HCT116 (cell line): ENCODE data around the gene CSTF2T. TPM values are rescaled to one million over a fixed set of nuclear protein-coding genes. Genes with fewer than 3 reads are reported as not detected.

Experiments used
- ATAC-seq: fragments of 200-7000 bp; cut with Tn5 transposase; 2 replicates; pipeline ENCODE4 v1.9.1; 2020; ENCODE audit warnings: mild to moderate bottlenecking, moderate library complexity
- BruUV-seq: library from RNA; stranded (reverse); fragments of 400-500 nt; replicated peaks from 2 replicates; lab custom pipeline; 2021; lab: Mats Ljungman, UMichigan
- CTCF ChIA-PET: fragments of 300-600 bp; sonication (Branson Sonifier 250); formaldehyde crosslinking; loops from one replicate; lab custom pipeline; 2021; ENCODE audit warnings: antibody characterized with exemption; lab: Charles Lee
- POLR2A ChIA-PET: fragments of 300-600, 350-600 bp; sonication (Branson Sonifier 250); formaldehyde crosslinking; loops from one replicate; lab custom pipeline; 2021; ENCODE audit warnings: antibody characterized with exemption; lab: Charles Lee
- RAD21 ChIA-PET, 2 experiments: fragments of 300-600 bp; sonication (Branson Sonifier 250); formaldehyde crosslinking; loops; one replicate each; lab custom pipeline; 2023; ENCODE audit warnings: low total read pairs in 2 of 2; ENCODE audit not compliant: uncharacterized antibody in 2 of 2, unreplicated experiment in 2 of 2, low non-redundant PET in 1 of 2; lab: Charles Lee
- DNase-seq: peaks from one replicate; pipeline ENCODE4 v3.0.0-alpha.2; 2010; ENCODE audit warnings: low read depth, low spot score
- H2AFZ ChIP-seq: fragments of 200-600 bp; shearing (Covaris generic), sonication (generic); 2 replicates; pipeline ENCODE4 v1.6.1; 2017; ENCODE audit warnings: low read depth, mixed run types, mixed read lengths, antibody characterized with exemption, low read length; ENCODE audit not compliant: poor library complexity, severe bottlenecking
- H3K27ac ChIP-seq: 2 replicates; pipeline ENCODE4 v1.5.1; 2012; ENCODE audit warnings: low read depth, low read length
- H3K27me3 ChIP-seq: fragments of 200-600 bp; sonication (generic); 2 replicates; pipeline ENCODE4 v1.6.1; 2016; ENCODE audit warnings: mixed run types, low read length, mixed read lengths; ENCODE audit not compliant: insufficient read depth
- H3K36me3 ChIP-seq, 2 experiments: fragments of 200-500 bp in 1 of 2; fragments of 200-600 bp in 1 of 2; sonication (Bioruptor generic) in 1 of 2; sonication (generic) in 1 of 2; 2 replicates each; pipeline versions ENCODE4 v1.5.1 to v1.6.1; 2014 to 2016; ENCODE audit warnings: low read length in 2 of 2, inconsistent platforms in 1 of 2, mixed read lengths in 1 of 2, mixed run types in 1 of 2; ENCODE audit not compliant: insufficient read depth in 2 of 2, control insufficient read depth in 1 of 2
- H3K4me1 ChIP-seq, 2 experiments: fragments of 200-600 bp in 1 of 2; sonication (generic) in 1 of 2; 2 replicates each; pipeline versions ENCODE4 v1.5.1 to v1.6.1; 2012 to 2017; ENCODE audit warnings: low read length in 2 of 2, inconsistent platforms in 1 of 2, mild to moderate bottlenecking in 1 of 2, mixed read lengths in 1 of 2, mixed run types in 1 of 2, moderate library complexity in 1 of 2; ENCODE audit not compliant: insufficient read depth in 2 of 2, control insufficient read depth in 1 of 2
- H3K4me2 ChIP-seq: fragments of 200-600 bp; sonication (generic); 2 replicates; pipeline ENCODE4 v1.6.1; 2017; ENCODE audit warnings: mixed run types, low read length, mixed read lengths
- H3K4me3 ChIP-seq, 2 experiments: fragments of 200-600 bp in 1 of 2; sonication (generic) in 1 of 2; replicated peaks in 1 of 2; 2 replicates each; pipeline ENCODE4 v1.5.1; 2011 to 2016; ENCODE audit warnings: low read length in 2 of 2, control low read depth in 1 of 2, low read depth in 1 of 2, mild to moderate bottlenecking in 1 of 2, mixed read lengths in 1 of 2, mixed run types in 1 of 2
- H3K79me2 ChIP-seq: fragments of 200-600 bp; sonication (generic); 2 replicates; pipeline ENCODE4 v1.6.1; 2017; ENCODE audit warnings: mild to moderate bottlenecking, mixed run types, low read length, moderate library complexity, mixed read lengths; ENCODE audit not compliant: insufficient read depth
- H3K9ac ChIP-seq: fragments of 200-600 bp; sonication (generic); 2 replicates; pipeline ENCODE4 v1.6.1; 2016; ENCODE audit warnings: low read length, mixed read lengths
- H3K9me2 ChIP-seq: fragments of 200-600 bp; sonication (generic), shearing (Covaris generic); 2 replicates; pipeline ENCODE4 v1.6.1; 2017; ENCODE audit warnings: mixed run types, mild to moderate bottlenecking, moderate library complexity; ENCODE audit not compliant: insufficient read depth
- H3K9me3 ChIP-seq, 2 experiments: fragments of 200-500 bp in 1 of 2; fragments of 200-600 bp in 1 of 2; sonication (Bioruptor generic) in 1 of 2; sonication (generic) in 1 of 2; 2 replicates each; pipeline ENCODE4 v1.6.1; 2014 to 2017; ENCODE audit warnings: low read length in 2 of 2, mixed read lengths in 2 of 2, inconsistent platforms in 1 of 2, low read depth in 1 of 2, mild to moderate bottlenecking in 1 of 2, mixed run types in 1 of 2, moderate library complexity in 1 of 2; ENCODE audit not compliant: control insufficient read depth in 1 of 2, insufficient read depth in 1 of 2
- H4K20me1 ChIP-seq: fragments of 200-600 bp; sonication (generic), shearing (Covaris generic); 2 replicates; pipeline ENCODE4 v1.6.1; 2017; ENCODE audit warnings: mixed run types, mild to moderate bottlenecking, moderate library complexity; ENCODE audit not compliant: insufficient read depth
- CBX3 ChIP-seq: IDR thresholded peaks from 2 replicates; pipeline ENCODE4 v1.6.1; 2012; ENCODE audit warnings: low read depth
- CEBPB ChIP-seq: IDR thresholded peaks from 2 replicates; pipeline ENCODE4 v1.6.1; 2012; ENCODE audit warnings: low read depth
- CTCF ChIP-seq, 3 experiments: fragments of 200-600 bp in 1 of 3; sonication (generic) in 1 of 3; IDR thresholded peaks in 2 of 3; conservative IDR thresholded peaks in 1 of 3; 2 replicates each; pipeline ENCODE4 v1.5.1; 2012 to 2017; ENCODE audit warnings: low read depth in 2 of 3, low read length in 2 of 3, antibody characterized with exemption in 1 of 3, borderline replicate concordance in 1 of 3, control low read depth in 1 of 3, mild to moderate bottlenecking in 1 of 3, mixed read lengths in 1 of 3, mixed run types in 1 of 3, moderate library complexity in 1 of 3; ENCODE audit not compliant: insufficient read depth in 1 of 3
- EZH2 ChIP-seq: fragments of 200-600 bp; sonication (generic); IDR thresholded peaks from 2 replicates; pipeline ENCODE4 v1.6.1; 2017; ENCODE audit warnings: antibody characterized with exemption, mixed run types
- FOSL1 ChIP-seq: IDR thresholded peaks from 2 replicates; pipeline ENCODE4 v1.6.1; 2012; ENCODE audit warnings: low read depth
- JUND ChIP-seq: IDR thresholded peaks from 2 replicates; pipeline ENCODE4 v1.6.1; 2012
- SIN3A ChIP-seq: IDR thresholded peaks from 2 replicates; pipeline ENCODE4 v1.6.1; 2012; ENCODE audit warnings: low read depth
- ZBTB33 ChIP-seq: IDR thresholded peaks from 2 replicates; pipeline ENCODE4 v1.6.1; 2011; ENCODE audit warnings: mild to moderate bottlenecking, low read length, moderate library complexity; ENCODE audit not compliant: insufficient replicate concordance; ENCODE audit errors: extremely low read depth
- intact Hi-C: fragments of 100-400 bp; cut with micrococcal nuclease; formaldehyde crosslinking; loops from 2 replicates; pipeline ENCODE4 v1.10.0; 2022
- total RNA-seq: library from RNA; stranded (reverse); gene quantifications from one replicate; pipeline ENCODE4 v1.2.1, GENCODE V29; 2021; ENCODE audit not compliant: unreplicated experiment
- TF ChIP-seq, protein P1 (sequence below): IDR thresholded peaks from 2 replicates; pipeline ENCODE4 v1.6.1; 2012; ENCODE audit warnings: low read depth

CSTF2T gene
- total RNA-seq, 1 experiment from 2014 or later: 18.5 TPM

DNA sequence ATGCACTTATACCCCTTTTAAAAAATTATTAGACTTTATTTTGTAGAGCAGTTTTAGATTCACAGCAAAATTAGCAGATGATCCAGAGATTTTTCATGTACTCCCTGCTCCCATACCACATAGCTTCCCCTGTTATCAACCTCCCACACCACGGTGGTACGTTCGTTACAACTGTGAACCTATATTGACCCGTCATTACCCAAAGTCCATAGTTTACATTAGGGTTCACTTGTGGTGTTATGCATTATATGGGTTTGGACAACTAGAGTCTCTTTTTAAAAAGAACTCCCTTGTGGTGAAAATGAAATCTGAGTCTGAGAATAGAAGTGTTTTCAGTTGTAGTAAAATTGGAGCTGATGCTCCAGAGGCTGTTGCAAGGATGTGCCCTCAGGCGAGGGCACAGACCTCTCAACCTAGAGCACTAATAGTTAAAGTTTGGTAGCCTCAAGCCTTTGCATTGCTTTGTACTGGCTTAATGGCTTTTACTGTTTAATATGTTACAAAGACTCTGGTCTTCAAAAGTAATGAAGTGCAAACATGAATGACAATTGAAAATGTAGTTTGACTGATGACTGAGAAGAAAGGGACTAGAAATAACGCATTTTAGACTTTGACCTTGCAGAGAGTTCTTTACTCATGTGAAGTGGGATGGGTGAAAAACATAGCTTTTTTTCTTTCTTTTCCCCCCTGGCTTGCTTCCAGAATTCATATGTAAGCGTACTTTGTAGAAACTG, 30.6 kb upstream of the CSTF2T start (continued):
- TF ChIP-seq CTCF (IDR thresholded peaks at IDR 0.05 in 2 of 3, conservative IDR thresholded peaks at IDR 0.05 in 1 of 3; ENCODE audit: borderline replicate concordance in 1 of 3, insufficient read depth in 1 of 3, low read depth in 2 of 3, low read length in 2 of 3): no peak
- no peak for TF ChIP-seq CBX3

DNA sequence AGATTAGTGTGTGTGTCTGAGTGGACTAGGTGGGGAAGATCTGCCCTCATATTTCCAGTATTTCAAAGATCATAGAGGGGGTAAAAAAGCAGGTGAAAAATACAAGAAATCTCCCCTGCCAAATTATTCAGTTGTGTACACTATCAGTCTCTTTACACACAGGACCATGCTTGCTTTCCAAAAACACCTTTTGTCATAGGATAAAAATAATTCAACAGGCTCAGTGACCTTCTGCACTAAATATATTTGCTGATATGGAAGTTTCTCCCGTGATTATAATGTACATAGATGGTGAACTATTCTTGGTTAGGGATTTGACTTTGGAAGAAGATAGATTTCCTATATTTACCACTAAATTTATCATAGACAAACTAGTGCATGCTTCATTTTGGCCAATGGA, 24.6 kb upstream of the CSTF2T start:
- H3K27ac ChIP-seq: no peak overlapping the region
- TF ChIP-seq, protein P1, sequence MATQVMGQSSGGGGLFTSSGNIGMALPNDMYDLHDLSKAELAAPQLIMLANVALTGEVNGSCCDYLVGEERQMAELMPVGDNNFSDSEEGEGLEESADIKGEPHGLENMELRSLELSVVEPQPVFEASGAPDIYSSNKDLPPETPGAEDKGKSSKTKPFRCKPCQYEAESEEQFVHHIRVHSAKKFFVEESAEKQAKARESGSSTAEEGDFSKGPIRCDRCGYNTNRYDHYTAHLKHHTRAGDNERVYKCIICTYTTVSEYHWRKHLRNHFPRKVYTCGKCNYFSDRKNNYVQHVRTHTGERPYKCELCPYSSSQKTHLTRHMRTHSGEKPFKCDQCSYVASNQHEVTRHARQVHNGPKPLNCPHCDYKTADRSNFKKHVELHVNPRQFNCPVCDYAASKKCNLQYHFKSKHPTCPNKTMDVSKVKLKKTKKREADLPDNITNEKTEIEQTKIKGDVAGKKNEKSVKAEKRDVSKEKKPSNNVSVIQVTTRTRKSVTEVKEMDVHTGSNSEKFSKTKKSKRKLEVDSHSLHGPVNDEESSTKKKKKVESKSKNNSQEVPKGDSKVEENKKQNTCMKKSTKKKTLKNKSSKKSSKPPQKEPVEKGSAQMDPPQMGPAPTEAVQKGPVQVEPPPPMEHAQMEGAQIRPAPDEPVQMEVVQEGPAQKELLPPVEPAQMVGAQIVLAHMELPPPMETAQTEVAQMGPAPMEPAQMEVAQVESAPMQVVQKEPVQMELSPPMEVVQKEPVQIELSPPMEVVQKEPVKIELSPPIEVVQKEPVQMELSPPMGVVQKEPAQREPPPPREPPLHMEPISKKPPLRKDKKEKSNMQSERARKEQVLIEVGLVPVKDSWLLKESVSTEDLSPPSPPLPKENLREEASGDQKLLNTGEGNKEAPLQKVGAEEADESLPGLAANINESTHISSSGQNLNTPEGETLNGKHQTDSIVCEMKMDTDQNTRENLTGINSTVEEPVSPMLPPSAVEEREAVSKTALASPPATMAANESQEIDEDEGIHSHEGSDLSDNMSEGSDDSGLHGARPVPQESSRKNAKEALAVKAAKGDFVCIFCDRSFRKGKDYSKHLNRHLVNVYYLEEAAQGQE: no peak
- no peak for TF ChIP-seq SIN3A
- TF ChIP-seq CEBPB: no peak
- no peak for TF ChIP-seq ZBTB33
- no peak for TF ChIP-seq JUND
- TF ChIP-seq EZH2: no peak
- TF ChIP-seq FOSL1: no peak
- no peak for TF ChIP-seq CTCF (IDR thresholded peaks at IDR 0.05 in 2 of 3, conservative IDR thresholded peaks at IDR 0.05 in 1 of 3; ENCODE audit: borderline replicate concordance in 1 of 3, insufficient read depth in 1 of 3, low read depth in 2 of 3, low read length in 2 of 3)
- ATAC-seq (no peak), DNase-seq (no peak)
- no peak overlapping the region for H2AFZ ChIP-seq
- no peaks in the 10 kb centered on the region for H3K4me1 ChIP-seq
- H3K27me3 ChIP-seq: no peaks in the 10 kb centered on the region; the same call in 1 of the 2 replicates
- H3K79me2 ChIP-seq: no peaks in the 10 kb centered on the region
- CTCF ChIA-PET: no interaction called here
- H3K4me3 ChIP-seq: no peak overlapping the region
- no peaks in the 10 kb centered on the region for H4K20me1 ChIP-seq
- no peak overlapping the region for H3K4me2 ChIP-seq
- POLR2A ChIA-PET: no interaction called here
- RAD21 ChIA-PET: no interaction called here
- BruUV-seq: no TSS peak
- H3K9me2 ChIP-seq: no peaks in the 10 kb centered on the region
- H3K9ac ChIP-seq: no peak overlapping the region
- intact Hi-C loops: no loop called here
- no peaks in the 10 kb centered on the region for H3K9me3 ChIP-seq
- H3K36me3 ChIP-seq: no peaks in the 10 kb centered on the region
